K562 (cell line): ENCODE results near the gene AHNAK. TPM values are rescaled to one million over a fixed set of nuclear protein-coding genes. Genes with fewer than 3 reads are reported as not detected.

Source experiments
- BMI1 ChIP-seq: fragments of 150-350 bp; IDR thresholded peaks from 2 replicates; pipeline ENCODE4 v1.6.1; 2014; ENCODE audit warnings: low read length
- CBX8 ChIP-seq: fragments of 200-600 bp; sonication (generic); IDR thresholded peaks from 2 replicates; pipeline ENCODE4 v1.6.1; 2012; ENCODE audit warnings: borderline replicate concordance, mixed run types, low read depth, mild to moderate bottlenecking, moderate library complexity, mixed read lengths, low read length, control low read depth, inconsistent platforms; ENCODE audit not compliant: poor library complexity, severe bottlenecking; ENCODE audit errors: extremely low read depth
- LARP7 ChIP-seq: fragments of 450-650 bp; IDR thresholded peaks from 2 replicates; pipeline ENCODE4 v1.6.1; 2016
- MBD2 ChIP-seq: sonication (generic); IDR thresholded peaks from 2 replicates; pipeline ENCODE4 v1.6.1; 2016; ENCODE audit warnings: low read depth, borderline replicate concordance
- NFE2L1 ChIP-seq: fragments of 450-650 bp; IDR thresholded peaks from 2 replicates; pipeline ENCODE4 v1.6.1; 2016; ENCODE audit warnings: missing genetic modification characterization, low read depth, mild to moderate bottlenecking, missing compliant biosample characterization, moderate library complexity, borderline replicate concordance
- NFIX ChIP-seq: fragments of 250-450 bp; sonication (Bioruptor Pico); IDR thresholded peaks from 2 replicates; pipeline ENCODE4 v1.4.0; 2020; ENCODE audit warnings: low read depth, mild to moderate bottlenecking, moderate library complexity
- OTX1 ChIP-seq: fragments of 450-650 bp; formaldehyde crosslinking; IDR thresholded peaks from 2 replicates; pipeline ENCODE4 v1.4.0; 2022; ENCODE audit warnings: mild to moderate bottlenecking
- PATZ1 ChIP-seq: fragments of 250-450 bp; sonication (Bioruptor Pico); IDR thresholded peaks from 2 replicates; pipeline ENCODE4 v1.5.0; 2020; ENCODE audit warnings: mild to moderate bottlenecking, borderline replicate concordance
- PCBP1 ChIP-seq: fragments of 200-400 bp; formaldehyde crosslinking; IDR thresholded peaks from 2 replicates; pipeline ENCODE4 v1.6.1; 2018; ENCODE audit warnings: mild to moderate bottlenecking, low read depth, low read length; ENCODE audit not compliant: poor library complexity, severe bottlenecking
- PHB2 ChIP-seq: fragments of 450-650 bp; IDR thresholded peaks from 2 replicates; pipeline ENCODE4 v1.6.1; 2017; ENCODE audit warnings: low read depth
- REST ChIP-seq, 2 experiments: fragments of 450-650 bp; formaldehyde crosslinking in 1 of 2; IDR thresholded peaks; 2 replicates each; pipeline versions ENCODE4 v1.4.0 to v1.6.1; 2014 to 2020; ENCODE audit warnings: mild to moderate bottlenecking in 2 of 2, borderline replicate concordance in 1 of 2, low read depth in 1 of 2
- TARDBP ChIP-seq: fragments of 450-650 bp; IDR thresholded peaks from 2 replicates; pipeline ENCODE4 v1.6.1; 2016
- ZBTB43 ChIP-seq: sonication (generic); formaldehyde crosslinking; IDR thresholded peaks from 2 replicates; pipeline ENCODE4 v1.8.0; 2023; ENCODE audit warnings: mild to moderate bottlenecking, missing genetic modification reagents
- ZNF311 ChIP-seq: fragments of 250-450 bp; sonication (Bioruptor Pico); IDR thresholded peaks from 2 replicates; pipeline ENCODE4 v1.4.0; 2020; ENCODE audit warnings: mild to moderate bottlenecking, moderate library complexity
- ZNF316 ChIP-seq: fragments of 450-650 bp; IDR thresholded peaks from 2 replicates; pipeline ENCODE4 v1.6.1; 2016
- ZNF41 ChIP-seq: fragments of 250-450 bp; sonication (Bioruptor Pico); conservative IDR thresholded peaks from 2 replicates; pipeline ENCODE4 v1.4.0; 2020; ENCODE audit warnings: mild to moderate bottlenecking
- ZNF76 ChIP-seq: fragments of 250-450 bp; sonication (Bioruptor Pico); IDR thresholded peaks from 2 replicates; pipeline ENCODE4 v1.4.0; 2020; ENCODE audit warnings: mild to moderate bottlenecking, moderate library complexity, borderline replicate concordance
- polyA plus RNA-seq, 8 experiments: library from polyadenylated mRNA; depleted of rRNA in 4 of 8; stranded (reverse) in 5 of 8; unstranded in 3 of 8; fragments of >200 nt; fragmentation: Nextera tagmentation in 2 of 8; fragmentation: Illumina TruSeq in 1 of 8; extraction: Ambion mirVana in 2 of 8; extraction: Trizol in 1 of 8; gene quantifications; 2 replicates each; pipeline versions ENCODE4 v1.2.1 to v1.2.3, GENCODE V29; 2011 to 2014; ENCODE audit warnings: inconsistent platforms in 1 of 8, missing spikeins in 1 of 8
- total RNA-seq, 7 experiments: library from RNA; depleted of rRNA in 6 of 7; stranded (reverse); fragments of >200 nt in 6 of 7; fragmentation: Illumina TruSeq in 2 of 7; extraction: Trizol in 2 of 7; gene quantifications; 2 replicates each; pipeline versions ENCODE4 v1.2.1 to v1.2.3, GENCODE V29; 2011 to 2021; ENCODE audit warnings: low replicate concordance in 1 of 7

Gene AHNAK
- total and polyA plus RNA-seq, 9 of the 15 experiments (the other 6 are each of a cell fraction or from before 2014, with no cell fraction given), result 1.5 to 89.7 (median 45.0) TPM

- no peak for TF ChIP-seq PATZ1 (CRISPR knock-in tag)
- TF ChIP-seq ZNF41 (CRISPR knock-in tag), result no peak
- no peak for TF ChIP-seq CBX8
- TF ChIP-seq NFIX, result no peak
- TF ChIP-seq OTX1 (CRISPR knock-in tag), result no peak
- TF ChIP-seq ZNF311 (CRISPR knock-in tag), result no peak
- TF ChIP-seq PHB2, result no peak
- TF ChIP-seq MBD2, result no peak
- TF ChIP-seq BMI1, result no peak
- TF ChIP-seq ZNF316, result no peak
- no peak for TF ChIP-seq ZBTB43 (CRISPR knock-in tag)
- peak; percentile 94 for TF ChIP-seq REST (IDR thresholded peaks at IDR 0.05; ENCODE audit: borderline replicate concordance)
- 0 out of 2 replicates have a peak, but pooled peaks have one; percentile 61 for TF ChIP-seq REST (CRISPR knock-in tag; IDR thresholded peaks at IDR 0.05; ENCODE audit: low read depth)
- TF ChIP-seq ZNF76 (CRISPR knock-in tag), result no peak
- no peak for TF ChIP-seq TARDBP
- TF ChIP-seq NFE2L1, result no peak
- no peak for TF ChIP-seq LARP7
- no peak for TF ChIP-seq PCBP1
Measured at GRCh38 chr11:62542750-62543567, 3.6 kb downstream of the AHNAK start (continued).
